Epithelial cell of esophagus (primary cell): Measurements from ENCODE around the gene CDK17.
A peak's percentile ranks its signal among the peaks of the same experiment; 100 is the strongest.

Experiments
- DNase-seq: peaks from one replicate; pipeline ENCODE4 v3.0.0; 2010; ENCODE audit warnings: low read depth
- H3K4me3 ChIP-seq: 2 replicates; pipeline ENCODE4 v1.5.1; 2011; ENCODE audit warnings: mild to moderate bottlenecking, low read length, control low read depth
- TF ChIP-seq, protein P1 (sequence below): IDR thresholded peaks from 2 replicates; pipeline ENCODE4 v1.5.1; 2011; ENCODE audit warnings: low read depth, mild to moderate bottlenecking, low read length, control low read depth, inconsistent platforms; ENCODE audit not compliant: insufficient read depth; ENCODE audit errors: missing control alignments

CDK17 gene

DNA sequence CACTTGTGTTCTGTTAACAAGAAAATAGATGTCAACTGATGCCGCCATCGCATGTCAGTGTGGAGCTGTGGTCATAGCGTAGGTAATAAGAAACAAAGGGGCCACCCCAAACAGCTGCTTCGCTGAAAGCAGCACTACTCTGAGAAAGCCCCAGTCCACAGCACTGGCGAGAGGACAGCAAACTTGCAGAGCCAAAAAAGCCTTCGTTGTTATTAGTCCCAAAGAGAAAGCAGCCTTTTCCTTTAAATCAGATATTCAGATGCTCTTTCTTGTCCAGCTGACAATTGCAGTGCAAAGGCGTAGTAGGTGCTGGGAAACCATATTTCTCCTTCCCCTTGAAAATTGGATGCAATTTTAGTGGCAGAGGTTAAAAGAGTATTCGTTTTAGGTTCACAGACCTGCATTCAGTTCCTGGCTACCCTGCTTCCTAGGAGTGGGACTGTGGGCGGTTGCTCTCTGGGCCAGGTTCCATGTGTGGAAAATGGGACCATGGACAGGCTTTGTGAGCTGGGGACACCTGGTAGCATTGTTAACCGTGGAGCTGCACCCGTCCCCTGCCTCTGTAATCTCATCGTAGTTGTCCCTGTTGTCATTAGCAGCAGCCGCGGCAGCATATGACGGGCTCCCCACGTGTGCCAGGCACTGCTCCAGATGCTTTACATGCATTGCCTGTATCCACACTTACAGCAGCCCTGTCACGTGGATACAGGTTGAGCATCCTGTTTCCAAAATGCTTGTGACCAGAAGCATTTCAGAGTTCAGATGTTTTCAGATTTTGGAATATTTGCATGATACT lies 151.9 kb downstream of the CDK17 start:
- H3K4me3 ChIP-seq = no peak overlapping the region
- TF ChIP-seq, protein P1, sequence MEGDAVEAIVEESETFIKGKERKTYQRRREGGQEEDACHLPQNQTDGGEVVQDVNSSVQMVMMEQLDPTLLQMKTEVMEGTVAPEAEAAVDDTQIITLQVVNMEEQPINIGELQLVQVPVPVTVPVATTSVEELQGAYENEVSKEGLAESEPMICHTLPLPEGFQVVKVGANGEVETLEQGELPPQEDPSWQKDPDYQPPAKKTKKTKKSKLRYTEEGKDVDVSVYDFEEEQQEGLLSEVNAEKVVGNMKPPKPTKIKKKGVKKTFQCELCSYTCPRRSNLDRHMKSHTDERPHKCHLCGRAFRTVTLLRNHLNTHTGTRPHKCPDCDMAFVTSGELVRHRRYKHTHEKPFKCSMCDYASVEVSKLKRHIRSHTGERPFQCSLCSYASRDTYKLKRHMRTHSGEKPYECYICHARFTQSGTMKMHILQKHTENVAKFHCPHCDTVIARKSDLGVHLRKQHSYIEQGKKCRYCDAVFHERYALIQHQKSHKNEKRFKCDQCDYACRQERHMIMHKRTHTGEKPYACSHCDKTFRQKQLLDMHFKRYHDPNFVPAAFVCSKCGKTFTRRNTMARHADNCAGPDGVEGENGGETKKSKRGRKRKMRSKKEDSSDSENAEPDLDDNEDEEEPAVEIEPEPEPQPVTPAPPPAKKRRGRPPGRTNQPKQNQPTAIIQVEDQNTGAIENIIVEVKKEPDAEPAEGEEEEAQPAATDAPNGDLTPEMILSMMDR = no peak
- DNase-seq = no peak

DNA sequence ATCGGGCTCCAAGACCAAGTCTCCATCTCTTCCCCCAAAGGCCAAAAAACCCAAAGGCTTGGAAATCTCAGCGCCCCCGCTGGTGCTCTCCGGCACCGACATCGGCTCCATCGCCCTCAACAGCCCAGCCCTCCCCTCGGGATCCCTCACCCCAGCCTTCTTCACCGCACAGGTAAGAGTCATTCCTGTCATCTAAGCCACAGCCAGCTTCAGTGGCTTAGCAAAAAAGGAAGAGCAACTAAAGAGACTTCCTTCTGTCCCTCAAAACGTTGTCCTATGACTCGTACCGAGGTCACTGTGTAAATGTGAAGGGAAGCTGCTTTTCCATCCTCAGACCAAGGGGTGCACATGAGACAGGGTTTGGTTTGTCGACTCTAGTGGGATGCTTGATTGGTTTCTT lies 152.7 kb downstream of the CDK17 start:
- peak; percentile 46 for DNase-seq
- TF ChIP-seq, protein P1 = no peak
- no peak overlapping the region for H3K4me3 ChIP-seq

GRCh38 chr12:96246926-96247505 lies 153.2 kb downstream of the CDK17 start:
- TF ChIP-seq, protein P1 = no peak
- DNase-seq = no peak
- H3K4me3 ChIP-seq = no peak overlapping the region

DNA sequence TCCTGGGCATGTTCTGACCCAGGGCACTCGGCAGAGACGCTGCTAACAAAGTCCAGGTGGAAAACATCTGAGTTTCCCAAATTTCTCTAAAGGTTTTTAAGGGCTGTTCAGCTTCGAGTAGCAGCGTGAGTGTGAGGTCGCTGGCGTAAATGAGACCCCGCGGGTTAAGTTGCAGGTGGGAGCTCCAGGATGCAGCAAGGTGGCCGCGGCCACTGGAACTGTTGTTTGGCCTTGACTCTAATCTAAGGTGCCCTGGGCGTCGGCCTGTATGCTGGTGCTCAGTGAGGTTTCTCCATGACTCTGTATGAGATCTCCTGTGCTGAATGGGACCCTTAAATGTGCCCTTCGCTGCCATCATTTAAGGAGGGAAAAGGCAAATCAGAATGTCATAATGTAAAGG lies 155.4 kb downstream of the CDK17 start:
- DNase-seq = no peak
- no peak overlapping the region for H3K4me3 ChIP-seq
- TF ChIP-seq, protein P1 = no peak

- no peak overlapping the region for H3K4me3 ChIP-seq
- TF ChIP-seq, protein P1 = no peak
- no peak for DNase-seq
These were observed 157.6 kb downstream of the CDK17 start for GRCh38 chr12:96242597-96242996.

DNA sequence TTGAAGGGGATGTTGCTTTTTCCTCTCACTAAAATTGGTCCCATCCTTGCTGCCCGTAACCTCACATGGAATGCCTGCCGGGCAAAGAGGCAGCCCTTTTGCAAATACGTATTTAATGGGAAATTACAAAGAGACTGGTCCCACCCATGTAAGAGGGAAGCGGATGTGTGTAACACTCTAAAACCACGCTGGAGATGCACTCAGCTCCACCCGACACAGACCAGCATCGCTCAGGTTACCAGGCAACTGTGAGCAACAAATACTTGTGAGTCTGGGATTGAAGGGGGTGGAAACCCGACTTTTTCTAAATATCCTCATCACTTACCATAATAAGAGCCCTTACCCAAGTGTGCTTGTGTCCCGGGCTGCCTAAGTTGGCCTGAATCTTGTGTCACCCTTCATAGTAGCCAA lies 158.4 kb downstream of the CDK17 start:
- no peak overlapping the region for H3K4me3 ChIP-seq
- no peak for DNase-seq
- TF ChIP-seq, protein P1 = no peak
